HCT116 (cell line): Measurements from ENCODE around the gene CLCN5. TPM values are rescaled to one million over a fixed set of nuclear protein-coding genes. Genes with fewer than 3 reads are reported as not detected.

ENCODE experiments used
- ATAC-seq: fragments of 200-7000 bp; cut with Tn5 transposase; 2 replicates; pipeline ENCODE4 v1.9.1; 2020; ENCODE audit warnings: mild to moderate bottlenecking, moderate library complexity
- BruUV-seq: library from RNA; stranded (reverse); fragments of 400-500 nt; replicated peaks from 2 replicates; lab custom pipeline; 2021; lab: Mats Ljungman, UMichigan
- CTCF ChIA-PET: fragments of 300-600 bp; sonication (Branson Sonifier 250); formaldehyde crosslinking; loops from one replicate; lab custom pipeline; 2021; ENCODE audit warnings: antibody characterized with exemption; lab: Charles Lee
- POLR2A ChIA-PET: fragments of 300-600, 350-600 bp; sonication (Branson Sonifier 250); formaldehyde crosslinking; loops from one replicate; lab custom pipeline; 2021; ENCODE audit warnings: antibody characterized with exemption; lab: Charles Lee
- RAD21 ChIA-PET, 2 experiments: fragments of 300-600 bp; sonication (Branson Sonifier 250); formaldehyde crosslinking; loops; one replicate each; lab custom pipeline; 2023; ENCODE audit warnings: low total read pairs in 2 of 2; ENCODE audit not compliant: uncharacterized antibody in 2 of 2, unreplicated experiment in 2 of 2, low non-redundant PET in 1 of 2; lab: Charles Lee
- DNase-seq: peaks from one replicate; pipeline ENCODE4 v3.0.0-alpha.2; 2010; ENCODE audit warnings: low read depth, low spot score
- H2AFZ ChIP-seq: fragments of 200-600 bp; shearing (Covaris generic), sonication (generic); 2 replicates; pipeline ENCODE4 v1.6.1; 2017; ENCODE audit warnings: low read depth, mixed run types, mixed read lengths, antibody characterized with exemption, low read length; ENCODE audit not compliant: poor library complexity, severe bottlenecking
- H3K27ac ChIP-seq: 2 replicates; pipeline ENCODE4 v1.5.1; 2012; ENCODE audit warnings: low read depth, low read length
- H3K27me3 ChIP-seq: fragments of 200-600 bp; sonication (generic); 2 replicates; pipeline ENCODE4 v1.6.1; 2016; ENCODE audit warnings: mixed run types, low read length, mixed read lengths; ENCODE audit not compliant: insufficient read depth
- H3K36me3 ChIP-seq, 2 experiments: fragments of 200-500 bp in 1 of 2; fragments of 200-600 bp in 1 of 2; sonication (Bioruptor generic) in 1 of 2; sonication (generic) in 1 of 2; 2 replicates each; pipeline versions ENCODE4 v1.5.1 to v1.6.1; 2014 to 2016; ENCODE audit warnings: low read length in 2 of 2, inconsistent platforms in 1 of 2, mixed read lengths in 1 of 2, mixed run types in 1 of 2; ENCODE audit not compliant: insufficient read depth in 2 of 2, control insufficient read depth in 1 of 2
- H3K4me1 ChIP-seq, 2 experiments: fragments of 200-600 bp in 1 of 2; sonication (generic) in 1 of 2; 2 replicates each; pipeline versions ENCODE4 v1.5.1 to v1.6.1; 2012 to 2017; ENCODE audit warnings: low read length in 2 of 2, inconsistent platforms in 1 of 2, mild to moderate bottlenecking in 1 of 2, mixed read lengths in 1 of 2, mixed run types in 1 of 2, moderate library complexity in 1 of 2; ENCODE audit not compliant: insufficient read depth in 2 of 2, control insufficient read depth in 1 of 2
- H3K4me2 ChIP-seq: fragments of 200-600 bp; sonication (generic); 2 replicates; pipeline ENCODE4 v1.6.1; 2017; ENCODE audit warnings: mixed run types, low read length, mixed read lengths
- H3K4me3 ChIP-seq, 2 experiments: fragments of 200-600 bp in 1 of 2; sonication (generic) in 1 of 2; replicated peaks in 1 of 2; 2 replicates each; pipeline ENCODE4 v1.5.1; 2011 to 2016; ENCODE audit warnings: low read length in 2 of 2, control low read depth in 1 of 2, low read depth in 1 of 2, mild to moderate bottlenecking in 1 of 2, mixed read lengths in 1 of 2, mixed run types in 1 of 2
- H3K79me2 ChIP-seq: fragments of 200-600 bp; sonication (generic); 2 replicates; pipeline ENCODE4 v1.6.1; 2017; ENCODE audit warnings: mild to moderate bottlenecking, mixed run types, low read length, moderate library complexity, mixed read lengths; ENCODE audit not compliant: insufficient read depth
- H3K9ac ChIP-seq: fragments of 200-600 bp; sonication (generic); 2 replicates; pipeline ENCODE4 v1.6.1; 2016; ENCODE audit warnings: low read length, mixed read lengths
- H3K9me2 ChIP-seq: fragments of 200-600 bp; sonication (generic), shearing (Covaris generic); 2 replicates; pipeline ENCODE4 v1.6.1; 2017; ENCODE audit warnings: mixed run types, mild to moderate bottlenecking, moderate library complexity; ENCODE audit not compliant: insufficient read depth
- H3K9me3 ChIP-seq, 2 experiments: fragments of 200-500 bp in 1 of 2; fragments of 200-600 bp in 1 of 2; sonication (Bioruptor generic) in 1 of 2; sonication (generic) in 1 of 2; 2 replicates each; pipeline ENCODE4 v1.6.1; 2014 to 2017; ENCODE audit warnings: low read length in 2 of 2, mixed read lengths in 2 of 2, inconsistent platforms in 1 of 2, low read depth in 1 of 2, mild to moderate bottlenecking in 1 of 2, mixed run types in 1 of 2, moderate library complexity in 1 of 2; ENCODE audit not compliant: control insufficient read depth in 1 of 2, insufficient read depth in 1 of 2
- H4K20me1 ChIP-seq: fragments of 200-600 bp; sonication (generic), shearing (Covaris generic); 2 replicates; pipeline ENCODE4 v1.6.1; 2017; ENCODE audit warnings: mixed run types, mild to moderate bottlenecking, moderate library complexity; ENCODE audit not compliant: insufficient read depth
- FOSL1 ChIP-seq: IDR thresholded peaks from 2 replicates; pipeline ENCODE4 v1.6.1; 2012; ENCODE audit warnings: low read depth
- intact Hi-C: fragments of 100-400 bp; cut with micrococcal nuclease; formaldehyde crosslinking; loops from 2 replicates; pipeline ENCODE4 v1.10.0; 2022
- total RNA-seq: library from RNA; stranded (reverse); gene quantifications from one replicate; pipeline ENCODE4 v1.2.1, GENCODE V29; 2021; ENCODE audit not compliant: unreplicated experiment
- TF ChIP-seq, protein P1 (sequence below): IDR thresholded peaks from 2 replicates; pipeline ENCODE4 v1.6.1; 2011; ENCODE audit warnings: mild to moderate bottlenecking, low read length, moderate library complexity; ENCODE audit not compliant: insufficient replicate concordance; ENCODE audit errors: extremely low read depth
- TF ChIP-seq, protein P2 (sequence below), 3 experiments: fragments of 200-600 bp in 1 of 3; sonication (generic) in 1 of 3; IDR thresholded peaks in 2 of 3; conservative IDR thresholded peaks in 1 of 3; 2 replicates each; pipeline ENCODE4 v1.5.1; 2012 to 2017; ENCODE audit warnings: low read depth in 2 of 3, low read length in 2 of 3, antibody characterized with exemption in 1 of 3, borderline replicate concordance in 1 of 3, control low read depth in 1 of 3, mild to moderate bottlenecking in 1 of 3, mixed read lengths in 1 of 3, mixed run types in 1 of 3, moderate library complexity in 1 of 3; ENCODE audit not compliant: insufficient read depth in 1 of 3

CLCN5 gene
- total RNA-seq, 1 experiment from 2014 or later, result 6.1 TPM

DNA sequence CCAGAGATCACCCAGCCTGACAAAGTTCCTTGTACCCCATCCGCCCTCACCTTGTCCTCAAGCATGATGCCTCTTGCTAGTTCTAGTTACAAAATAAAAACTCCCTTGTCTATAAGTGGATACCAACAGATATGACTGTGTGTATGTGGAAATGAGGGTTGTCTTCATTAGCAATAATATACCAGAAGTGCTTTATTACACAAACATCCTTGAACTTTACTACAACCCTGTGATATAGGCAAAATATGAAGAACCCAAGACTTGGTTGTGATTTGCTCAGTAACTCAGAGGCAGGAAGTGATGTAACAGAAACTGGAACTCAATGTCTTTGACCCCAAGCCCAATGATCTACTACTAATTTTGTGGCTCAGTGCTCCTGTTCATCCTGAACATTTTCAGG, 180.8 kb downstream of the CLCN5 start:
- BruUV-seq, result no TSS peak
- no peak for TF ChIP-seq FOSL1
- TF ChIP-seq, protein P1, sequence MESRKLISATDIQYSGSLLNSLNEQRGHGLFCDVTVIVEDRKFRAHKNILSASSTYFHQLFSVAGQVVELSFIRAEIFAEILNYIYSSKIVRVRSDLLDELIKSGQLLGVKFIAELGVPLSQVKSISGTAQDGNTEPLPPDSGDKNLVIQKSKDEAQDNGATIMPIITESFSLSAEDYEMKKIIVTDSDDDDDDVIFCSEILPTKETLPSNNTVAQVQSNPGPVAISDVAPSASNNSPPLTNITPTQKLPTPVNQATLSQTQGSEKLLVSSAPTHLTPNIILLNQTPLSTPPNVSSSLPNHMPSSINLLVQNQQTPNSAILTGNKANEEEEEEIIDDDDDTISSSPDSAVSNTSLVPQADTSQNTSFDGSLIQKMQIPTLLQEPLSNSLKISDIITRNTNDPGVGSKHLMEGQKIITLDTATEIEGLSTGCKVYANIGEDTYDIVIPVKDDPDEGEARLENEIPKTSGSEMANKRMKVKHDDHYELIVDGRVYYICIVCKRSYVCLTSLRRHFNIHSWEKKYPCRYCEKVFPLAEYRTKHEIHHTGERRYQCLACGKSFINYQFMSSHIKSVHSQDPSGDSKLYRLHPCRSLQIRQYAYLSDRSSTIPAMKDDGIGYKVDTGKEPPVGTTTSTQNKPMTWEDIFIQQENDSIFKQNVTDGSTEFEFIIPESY, result no peak
- TF ChIP-seq, protein P2, sequence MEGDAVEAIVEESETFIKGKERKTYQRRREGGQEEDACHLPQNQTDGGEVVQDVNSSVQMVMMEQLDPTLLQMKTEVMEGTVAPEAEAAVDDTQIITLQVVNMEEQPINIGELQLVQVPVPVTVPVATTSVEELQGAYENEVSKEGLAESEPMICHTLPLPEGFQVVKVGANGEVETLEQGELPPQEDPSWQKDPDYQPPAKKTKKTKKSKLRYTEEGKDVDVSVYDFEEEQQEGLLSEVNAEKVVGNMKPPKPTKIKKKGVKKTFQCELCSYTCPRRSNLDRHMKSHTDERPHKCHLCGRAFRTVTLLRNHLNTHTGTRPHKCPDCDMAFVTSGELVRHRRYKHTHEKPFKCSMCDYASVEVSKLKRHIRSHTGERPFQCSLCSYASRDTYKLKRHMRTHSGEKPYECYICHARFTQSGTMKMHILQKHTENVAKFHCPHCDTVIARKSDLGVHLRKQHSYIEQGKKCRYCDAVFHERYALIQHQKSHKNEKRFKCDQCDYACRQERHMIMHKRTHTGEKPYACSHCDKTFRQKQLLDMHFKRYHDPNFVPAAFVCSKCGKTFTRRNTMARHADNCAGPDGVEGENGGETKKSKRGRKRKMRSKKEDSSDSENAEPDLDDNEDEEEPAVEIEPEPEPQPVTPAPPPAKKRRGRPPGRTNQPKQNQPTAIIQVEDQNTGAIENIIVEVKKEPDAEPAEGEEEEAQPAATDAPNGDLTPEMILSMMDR (IDR thresholded peaks at IDR 0.05 in 2 of 3, conservative IDR thresholded peaks at IDR 0.05 in 1 of 3; ENCODE audit: borderline replicate concordance in 1 of 3, insufficient read depth in 1 of 3, low read depth in 2 of 3, low read length in 2 of 3), result no peak
- Histone ChIP-seq H3K27ac (no peak overlapping the region), H3K9ac (no peak overlapping the region), H4K20me1 (no peaks in the 10 kb centered on the region), H3K27me3 (no peaks in the 10 kb centered on the region), H3K9me2 (no peaks in the 10 kb centered on the region), H3K4me1 (no peaks in the 10 kb centered on the region), H3K36me3 (no peaks in the 10 kb centered on the region), H3K4me3 (no peak overlapping the region), H3K79me2 (no peaks in the 10 kb centered on the region), H3K9me3 (no peaks in the 10 kb centered on the region), H3K4me2 (no peak overlapping the region), H2AFZ (no peak overlapping the region)
- DNase-seq (no peak), ATAC-seq (no peak)
- CTCF ChIA-PET, result no interaction called here
- intact Hi-C loops, result no loop called here
- RAD21 ChIA-PET, result no interaction called here
- POLR2A ChIA-PET, result no interaction called here
